GM21576 (cell line): ENCODE results near the gene OR52E2.
"Not testable (repeated sequence)": the region's sequence is repeated elsewhere in the genome, so short reads cannot be mapped to it uniquely, and the experiment has no call there.

Experiments used
- ATAC-seq: cut with Tn5 transposase; IDR thresholded peaks from one replicate; pipeline ENCODE4 v1.9.1; 2021; ENCODE audit warnings: mild to moderate bottlenecking, moderate library complexity; ENCODE audit not compliant: unreplicated experiment

OR52E2 gene

GRCh38 chr11:5059391-5059790 lies at the start of gene OR52E2:
Gene OR52E2 (minus strand): TSS chr11:5059627. CDS start chr11:5059627, 0 bp downstream.
- no peak for ATAC-seq

- ATAC-seq = no peak
Measured at GRCh38 chr11:5107285-5107684, 47.9 kb upstream of the OR52E2 start.

GRCh38 chr11:5103066-5103465 lies 43.6 kb upstream of the OR52E2 start:
- no peak for ATAC-seq

DNA sequence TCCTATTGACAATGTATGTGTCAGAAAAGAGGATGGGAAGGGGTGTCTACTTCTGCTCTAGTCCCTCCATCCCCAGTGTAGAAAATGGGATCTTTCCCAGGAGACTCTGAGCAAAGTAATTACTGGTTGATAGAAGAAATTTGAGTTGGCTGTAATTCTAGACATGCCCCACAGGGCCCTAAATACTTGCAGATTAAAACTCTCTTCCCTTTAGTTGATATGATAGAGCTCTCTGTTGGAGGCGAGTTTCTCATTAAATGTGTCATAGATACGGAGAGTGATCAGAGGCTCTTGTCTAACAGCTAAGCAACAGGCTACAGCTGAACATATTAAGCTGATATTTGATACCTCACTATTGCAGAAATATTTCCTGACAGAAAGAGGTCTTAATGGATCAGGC lies 42.8 kb upstream of the OR52E2 start:
- ATAC-seq = no peak

GRCh38 chr11:5096011-5096410 lies 36.6 kb upstream of the OR52E2 start:
- ATAC-seq = no peak

DNA sequence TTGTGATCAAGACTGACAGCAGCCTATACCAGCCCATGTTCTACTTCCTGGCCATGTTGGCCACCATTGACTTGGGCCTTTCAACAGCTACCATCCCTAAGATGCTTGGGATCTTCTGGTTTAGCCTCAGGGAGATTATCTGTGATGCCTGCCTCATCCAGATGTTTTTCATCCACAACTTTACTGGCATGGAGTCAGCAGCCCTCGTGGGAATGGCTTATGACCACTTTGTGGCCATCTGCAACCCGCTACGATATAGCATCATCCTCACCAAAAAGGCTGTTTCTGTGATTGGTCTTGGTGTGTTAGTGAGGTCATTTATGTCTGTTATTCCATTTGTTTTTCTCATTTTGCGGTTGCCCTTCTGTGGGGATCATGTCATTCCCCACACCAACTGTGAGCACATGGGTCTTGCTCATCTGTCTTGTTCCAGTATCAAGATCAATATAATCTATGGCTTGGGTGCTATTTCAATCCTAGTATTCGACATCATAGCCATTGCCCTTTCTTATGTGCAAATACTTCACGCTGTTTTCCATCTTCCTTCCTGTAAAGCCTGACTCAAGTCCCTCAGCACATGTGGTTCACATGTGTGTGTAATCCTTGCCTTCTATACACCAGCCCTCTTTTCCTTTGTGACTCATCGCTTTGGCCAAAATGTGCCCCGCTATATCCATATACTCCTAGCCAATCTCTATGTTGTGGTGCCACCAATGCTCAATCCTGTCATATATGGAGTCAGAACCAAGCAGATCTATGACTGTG lies 33.6 kb upstream of the OR52E2 start:
- no peak for ATAC-seq

DNA sequence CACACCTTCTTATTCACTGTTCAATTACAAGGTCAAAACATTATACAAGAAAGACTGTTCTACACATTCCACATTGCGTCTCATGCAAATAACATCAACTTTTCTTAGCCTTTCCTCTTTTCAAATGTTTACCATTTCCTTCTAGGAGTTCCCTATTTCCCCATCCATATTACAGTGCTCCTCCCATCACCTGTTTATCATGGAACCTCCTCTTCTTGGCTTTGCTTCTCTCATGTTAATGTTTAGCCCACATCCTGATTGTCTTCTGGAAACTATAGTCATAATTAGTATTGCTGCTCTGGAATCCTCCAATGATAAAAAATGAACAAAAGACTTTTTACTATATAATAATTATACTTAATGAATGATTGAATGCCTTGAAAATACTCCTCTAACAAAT lies 31.2 kb upstream of the OR52E2 start:
- no peak for ATAC-seq

GRCh38 chr11:5088556-5088955 lies 29.1 kb upstream of the OR52E2 start:
- ATAC-seq = no peak

DNA sequence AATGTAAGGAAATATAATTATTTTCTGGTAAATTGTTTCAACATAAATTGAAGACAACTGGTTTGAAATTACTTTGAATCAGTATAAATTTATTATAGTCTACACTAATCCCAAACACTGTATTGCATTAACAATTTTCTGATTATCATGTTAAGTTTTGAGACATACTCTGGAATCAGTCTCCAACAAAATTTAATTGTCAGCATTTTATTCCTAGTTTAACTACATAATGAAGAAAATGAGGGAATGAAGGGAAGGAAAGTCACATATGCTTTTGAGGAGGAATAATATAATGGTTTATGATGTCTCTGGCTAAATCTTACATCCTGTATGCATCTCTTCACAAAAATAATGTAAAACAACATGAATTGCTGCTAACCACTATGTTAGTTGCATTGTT lies 24.2 kb upstream of the OR52E2 start:
- no peak for ATAC-seq

DNA sequence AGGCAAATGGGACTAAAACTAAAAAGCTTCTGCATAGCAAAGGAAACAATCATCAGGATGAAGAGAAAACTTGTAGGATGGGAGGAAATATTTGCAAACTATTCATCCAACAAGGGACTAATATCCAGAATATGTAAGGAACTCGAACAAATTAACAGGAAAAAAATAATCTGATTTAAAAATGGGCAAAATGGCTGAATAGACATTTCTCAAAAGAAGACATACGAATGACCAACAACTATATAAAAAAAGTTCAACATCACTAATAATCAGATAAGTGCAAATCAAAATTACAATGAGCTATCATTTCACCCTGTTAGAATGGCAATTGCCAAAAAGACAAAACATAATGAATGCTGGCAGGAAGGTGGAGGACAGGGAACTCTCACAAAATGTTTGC lies 22.0 kb upstream of the OR52E2 start:
- no peak for ATAC-seq

DNA sequence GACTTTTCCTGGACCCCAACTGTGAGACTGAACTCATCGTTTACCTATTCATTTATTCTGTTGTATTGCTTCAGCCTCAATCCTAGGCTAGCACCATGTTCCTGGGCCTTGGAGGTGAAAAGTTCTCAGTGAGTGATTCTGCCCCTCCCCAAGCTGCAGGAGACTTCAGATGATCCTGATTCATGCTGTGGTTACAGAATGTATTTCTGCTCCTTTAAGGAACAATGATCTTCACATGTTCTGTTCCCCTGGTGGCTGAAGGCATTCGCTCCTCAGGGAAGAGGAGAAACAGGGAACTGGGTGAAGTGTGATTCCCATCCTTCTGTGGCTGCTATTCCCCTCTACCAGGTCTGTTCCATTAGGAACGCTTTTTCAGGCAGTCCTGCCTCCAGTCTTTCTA lies 12.4 kb upstream of the OR52E2 start:
- no peak for ATAC-seq

DNA sequence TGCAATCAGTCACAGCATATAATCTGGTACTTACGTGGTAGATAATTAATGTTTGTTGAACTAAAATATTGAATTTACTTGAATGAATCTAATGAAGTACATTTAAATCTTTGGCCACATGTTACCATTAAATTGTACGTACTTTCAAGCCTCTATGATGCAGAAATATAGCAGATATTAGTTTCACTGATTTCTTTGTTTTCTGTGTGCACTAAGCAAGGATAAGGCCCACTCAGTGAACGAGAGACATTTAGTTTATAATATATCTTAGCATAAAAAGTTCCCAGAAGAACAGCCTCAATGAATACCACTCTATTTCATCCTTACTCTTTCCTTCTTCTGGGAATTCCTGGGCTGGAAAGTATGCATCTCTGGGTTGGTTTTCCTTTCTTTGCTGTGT lies 9.8 kb upstream of the OR52E2 start, which contains the start of gene OR52E1:
TSS of gene OR52E1 (plus strand) at position 301 of the 400 bp plus-strand sequence.
- no peak for ATAC-seq

DNA sequence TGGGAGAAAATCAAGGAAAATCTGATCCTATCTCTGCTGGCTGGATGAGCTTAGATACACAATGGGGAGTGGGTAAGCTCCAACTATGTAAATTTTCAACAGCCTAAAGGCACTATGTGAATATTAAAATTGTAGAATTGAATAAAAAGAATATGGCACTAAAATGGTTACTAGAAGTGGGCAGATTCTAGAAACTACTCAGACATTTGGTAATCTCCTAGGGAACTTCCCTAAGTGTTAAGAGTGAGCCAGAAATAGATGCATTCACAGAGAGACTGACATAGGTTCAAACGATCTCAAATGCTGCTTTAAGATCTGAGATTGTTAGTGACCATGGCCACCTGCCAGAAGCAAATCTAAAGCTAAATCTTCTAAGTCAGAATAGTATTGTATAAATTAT lies 5.6 kb upstream of the OR52E2 start:
- no peak for ATAC-seq

- not testable (repeated sequence) for ATAC-seq
Measured at GRCh38 chr11:5058679-5059078, 748 bp downstream of the OR52E2 start.

GRCh38 chr11:5046754-5047330 lies 12.6 kb downstream of the OR52E2 start:
- no peak for ATAC-seq

DNA sequence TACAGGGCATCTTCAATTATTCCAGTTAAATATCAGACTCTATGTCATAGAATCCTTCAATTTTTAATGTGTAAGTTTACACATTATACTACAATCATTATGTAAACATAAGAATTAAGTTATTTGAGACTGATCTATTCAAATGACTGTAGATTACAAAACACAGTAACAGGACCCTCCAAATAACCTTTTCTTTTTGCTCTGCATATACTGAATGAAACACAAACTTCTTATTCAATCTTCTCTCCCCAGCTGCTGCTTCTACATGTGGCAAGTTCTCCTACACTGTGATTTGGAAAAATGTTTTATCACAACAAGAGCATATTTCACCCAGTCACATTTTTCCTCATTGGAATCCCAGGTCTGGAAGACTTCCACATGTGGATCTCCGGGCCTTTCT lies 13.2 kb downstream of the OR52E2 start, which contains the start of gene OR52J3:
TSS of gene OR52J3 (plus strand) at position 301 of the 400 bp plus-strand sequence. CDS start at position 301, 0 bp downstream.
- ATAC-seq = no peak

DNA sequence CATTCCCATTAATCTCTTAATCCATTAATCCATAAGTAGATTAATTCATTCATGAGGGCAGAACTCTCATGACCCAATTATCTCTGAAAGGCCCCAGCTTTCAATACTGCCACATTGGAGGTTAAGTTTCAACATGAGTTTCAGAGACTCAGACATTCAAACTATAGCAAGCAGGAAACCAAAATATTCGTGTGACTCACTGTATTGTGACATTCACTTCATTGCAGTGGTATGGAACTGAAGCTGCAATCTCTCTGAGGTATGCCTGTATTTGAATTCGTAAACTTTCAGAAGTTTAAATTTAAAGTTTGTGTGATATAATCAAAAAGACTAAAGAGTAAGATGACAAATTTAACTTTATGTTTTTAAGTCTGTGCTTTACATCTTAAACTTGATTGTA lies 16.0 kb downstream of the OR52E2 start:
- ATAC-seq = no peak

DNA sequence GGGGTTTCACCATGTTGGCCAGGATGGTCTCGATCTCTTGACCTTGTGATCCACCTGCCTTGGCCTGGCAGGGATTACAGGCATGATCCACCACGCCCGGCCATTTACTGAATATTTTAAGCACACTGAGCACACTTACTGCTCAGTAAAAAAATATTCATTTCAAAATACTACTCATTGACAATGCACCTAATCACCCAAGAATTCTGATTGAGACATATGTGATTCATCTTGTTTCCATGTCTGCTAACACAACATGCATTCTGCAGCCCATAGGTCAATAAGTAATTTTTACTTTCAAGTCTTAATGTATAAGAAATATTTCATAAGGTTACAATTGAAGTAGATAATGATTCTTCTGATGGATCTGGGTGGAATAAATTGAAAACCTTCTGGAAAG lies 17.3 kb downstream of the OR52E2 start:
- no peak for ATAC-seq

GRCh38 chr11:5040876-5041275 lies 18.6 kb downstream of the OR52E2 start:
- ATAC-seq = no peak

DNA sequence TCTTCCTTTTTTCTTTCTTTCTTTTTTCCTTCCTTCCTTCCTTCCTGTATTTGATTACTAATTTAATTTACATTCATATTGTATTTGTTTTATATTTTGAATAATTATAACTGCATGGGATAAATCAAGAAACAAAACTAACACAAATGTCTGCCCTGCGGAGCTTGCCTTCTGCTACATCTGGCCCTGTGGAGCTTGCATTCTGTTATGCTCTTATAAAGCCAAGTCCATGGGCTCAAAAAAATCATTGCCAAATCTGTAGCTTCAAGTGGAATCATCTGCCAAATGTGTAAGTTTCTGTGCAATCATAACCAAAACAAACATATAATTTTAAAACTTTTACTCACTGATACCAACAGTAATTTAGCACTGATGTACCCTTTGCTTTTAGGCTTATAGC lies 21.1 kb downstream of the OR52E2 start:
- no peak for ATAC-seq

DNA sequence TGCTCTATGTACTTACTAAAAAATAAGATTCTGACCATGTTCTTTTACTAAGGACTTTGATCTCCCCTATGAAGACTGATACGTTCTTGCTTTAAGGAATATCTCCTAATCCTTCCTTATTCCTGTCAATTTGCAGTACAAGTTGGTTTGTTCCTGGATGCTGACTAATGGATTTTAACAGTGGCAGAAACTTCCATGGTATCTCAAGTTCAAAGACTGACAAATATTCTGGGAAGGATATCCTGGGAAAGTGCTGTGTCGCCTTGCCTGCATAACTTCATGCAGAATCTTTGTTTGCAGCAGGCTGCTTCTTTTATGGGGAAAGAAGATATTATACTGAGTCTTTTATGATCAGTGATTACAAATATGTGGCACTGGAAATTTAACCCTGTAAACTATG lies 21.5 kb downstream of the OR52E2 start:
- no peak for ATAC-seq

- ATAC-seq = no peak
Measured at GRCh38 chr11:5036669-5037068, 22.8 kb downstream of the OR52E2 start.

- ATAC-seq = no peak
Measured at GRCh38 chr11:5021996-5022395, 37.4 kb downstream of the OR52E2 start.
